PC-9 (cell line): ENCODE measurements around the gene GSG1. TPM values are rescaled to one million over a fixed set of nuclear protein-coding genes. Genes with fewer than 3 reads are reported as not detected.

ENCODE experiments used
- BruUV-seq: library from RNA; stranded (reverse); fragments of 400-500 nt; replicated peaks from 2 replicates; lab custom pipeline; 2021; lab: Mats Ljungman, UMichigan
- CTCF ChIA-PET: fragments of 300-600 bp; sonication (Branson Sonifier 250); formaldehyde crosslinking; loops from one replicate; lab custom pipeline; 2022; ENCODE audit warnings: antibody characterized with exemption; lab: Charles Lee
- POLR2A ChIA-PET: fragments of 300-600 bp; sonication (Branson Sonifier 250); formaldehyde crosslinking; loops from one replicate; lab custom pipeline; 2022; ENCODE audit warnings: antibody characterized with exemption; ENCODE audit not compliant: unreplicated experiment; lab: Charles Lee
- DNase-seq, 2 experiments: peaks; one replicate each; pipeline versions ENCODE4 v3.0.0 to v3.0.0-alpha.2; 2015 to 2022; ENCODE audit warnings: mixed read lengths in 1 of 2
- H2AFZ ChIP-seq: fragments of 200-600 bp; sonication (generic); 2 replicates; pipeline ENCODE4 v1.8.1; 2017; ENCODE audit warnings: antibody characterized with exemption
- H3F3A ChIP-seq: fragments of 200-600 bp; sonication (generic); 2 replicates; pipeline ENCODE4 v1.8.1; 2017; ENCODE audit warnings: antibody characterized with exemption, mild to moderate bottlenecking, low read depth; ENCODE audit not compliant: insufficient read depth
- H3K27ac ChIP-seq: fragments of 200-600 bp; sonication (generic); 2 replicates; pipeline ENCODE4 v1.6.1; 2016; ENCODE audit warnings: mixed run types
- H3K27me3 ChIP-seq: fragments of 200-600 bp; sonication (generic); 2 replicates; pipeline ENCODE4 v1.6.1; 2016; ENCODE audit warnings: low read depth, mixed run types; ENCODE audit not compliant: insufficient read depth
- H3K36me3 ChIP-seq: fragments of 200-600 bp; sonication (generic); 2 replicates; pipeline ENCODE4 v1.6.1; 2016; ENCODE audit warnings: low read depth, mixed run types
- H3K4me1 ChIP-seq: fragments of 200-600 bp; sonication (generic); replicated peaks from 2 replicates; pipeline ENCODE4 v1.6.1; 2016; ENCODE audit warnings: mixed run types; ENCODE audit not compliant: insufficient read depth
- H3K4me2 ChIP-seq: fragments of 200-600 bp; sonication (generic); 2 replicates; pipeline ENCODE4 v1.6.1; 2017; ENCODE audit warnings: mixed run types
- H3K4me3 ChIP-seq: fragments of 200-600 bp; sonication (generic); 2 replicates; pipeline ENCODE4 v1.6.1; 2016; ENCODE audit warnings: mixed run types
- H3K79me2 ChIP-seq: fragments of 200-600 bp; sonication (generic); 2 replicates; pipeline ENCODE4 v1.6.1; 2017; ENCODE audit warnings: low read depth, mixed run types
- H3K9me2 ChIP-seq: fragments of 200-600 bp; sonication (generic); 2 replicates; pipeline ENCODE4 v1.8.1; 2017; ENCODE audit warnings: mild to moderate bottlenecking; ENCODE audit not compliant: insufficient read depth
- H3K9me3 ChIP-seq: fragments of 200-600 bp; sonication (generic); 2 replicates; pipeline ENCODE4 v1.8.1; 2016; ENCODE audit warnings: low read depth; ENCODE audit not compliant: insufficient read depth
- H4K20me1 ChIP-seq: fragments of 200-600 bp; sonication (generic); 2 replicates; pipeline ENCODE4 v1.8.1; 2017; ENCODE audit not compliant: insufficient read depth
- EZH2 ChIP-seq: fragments of 200-600 bp; sonication (generic); IDR thresholded peaks from 2 replicates; pipeline ENCODE4 v1.8.0; 2017; ENCODE audit warnings: antibody characterized with exemption, low read depth
- intact Hi-C: fragments of 100-400 bp; cut with micrococcal nuclease; formaldehyde crosslinking; loops from one replicate; pipeline ENCODE4 v1.10.0; 2022; ENCODE audit not compliant: unreplicated experiment
- total RNA-seq: library from RNA; stranded (reverse); gene quantifications from 2 replicates; pipeline ENCODE4 v1.2.3, GENCODE V29; 2021
- TF ChIP-seq, protein P1 (sequence below): fragments of 200-600 bp; sonication (generic); conservative IDR thresholded peaks from 2 replicates; pipeline ENCODE4 v1.6.1; 2017; ENCODE audit warnings: mixed run types, antibody characterized with exemption, mild to moderate bottlenecking, moderate library complexity

Gene GSG1
- total RNA-seq, 1 experiment from 2014 or later = 0.41 TPM

DNA sequence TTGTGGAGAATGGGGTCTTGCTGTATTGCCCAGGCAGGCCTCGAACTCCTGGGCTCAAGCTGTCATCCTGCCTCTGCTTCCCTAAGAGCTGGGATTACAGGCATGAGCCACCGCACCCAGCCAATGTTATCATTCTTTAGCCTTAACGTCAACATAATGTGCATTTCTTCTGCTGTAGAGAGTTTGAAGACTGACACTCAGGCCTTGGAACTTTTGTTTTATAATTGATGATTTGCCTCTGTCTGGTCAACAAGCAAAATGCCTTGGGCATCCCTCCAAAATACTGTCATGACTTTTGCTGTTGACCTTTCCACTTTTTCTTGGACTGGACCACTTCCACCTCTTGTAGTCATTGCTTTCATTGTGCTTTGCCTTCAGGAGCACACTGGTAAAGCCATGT is 30.3 kb downstream of the GSG1 start:
- POLR2A ChIA-PET = interaction anchor here (0.7 kb wide), 1 partner anchor 510 kb away, joined by 10 read pairs; no protein-coding TSS in a partner anchor
- TF ChIP-seq, protein P1, sequence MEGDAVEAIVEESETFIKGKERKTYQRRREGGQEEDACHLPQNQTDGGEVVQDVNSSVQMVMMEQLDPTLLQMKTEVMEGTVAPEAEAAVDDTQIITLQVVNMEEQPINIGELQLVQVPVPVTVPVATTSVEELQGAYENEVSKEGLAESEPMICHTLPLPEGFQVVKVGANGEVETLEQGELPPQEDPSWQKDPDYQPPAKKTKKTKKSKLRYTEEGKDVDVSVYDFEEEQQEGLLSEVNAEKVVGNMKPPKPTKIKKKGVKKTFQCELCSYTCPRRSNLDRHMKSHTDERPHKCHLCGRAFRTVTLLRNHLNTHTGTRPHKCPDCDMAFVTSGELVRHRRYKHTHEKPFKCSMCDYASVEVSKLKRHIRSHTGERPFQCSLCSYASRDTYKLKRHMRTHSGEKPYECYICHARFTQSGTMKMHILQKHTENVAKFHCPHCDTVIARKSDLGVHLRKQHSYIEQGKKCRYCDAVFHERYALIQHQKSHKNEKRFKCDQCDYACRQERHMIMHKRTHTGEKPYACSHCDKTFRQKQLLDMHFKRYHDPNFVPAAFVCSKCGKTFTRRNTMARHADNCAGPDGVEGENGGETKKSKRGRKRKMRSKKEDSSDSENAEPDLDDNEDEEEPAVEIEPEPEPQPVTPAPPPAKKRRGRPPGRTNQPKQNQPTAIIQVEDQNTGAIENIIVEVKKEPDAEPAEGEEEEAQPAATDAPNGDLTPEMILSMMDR = no peak
- TF ChIP-seq EZH2 = no peak
- H3K9me3 ChIP-seq = no peaks in the 10 kb centered on the region; the same call in 1 of the 2 replicates
- no peak overlapping the region for H2AFZ ChIP-seq
- CTCF ChIA-PET = interaction anchor here (0.6 kb wide), 1 partner anchor 15 kb away, joined by 3 read pairs; no protein-coding TSS in a partner anchor
- H3K4me3 ChIP-seq = no peak overlapping the region
- no peak overlapping the region for H3K27ac ChIP-seq
- no TSS peak for BruUV-seq
- H3F3A ChIP-seq = no peaks in the 10 kb centered on the region
- H4K20me1 ChIP-seq = no peaks in the 10 kb centered on the region
- H3K4me1 ChIP-seq = no peaks in the 10 kb centered on the region
- H3K9me2 ChIP-seq = no peaks in the 10 kb centered on the region
- no peak overlapping the region for H3K4me2 ChIP-seq
- no peak for DNase-seq
- no peaks in the 10 kb centered on the region for H3K36me3 ChIP-seq
- no peaks in the 10 kb centered on the region for H3K27me3 ChIP-seq
- intact Hi-C loops = no loop called here
- no peaks in the 10 kb centered on the region for H3K79me2 ChIP-seq

DNA sequence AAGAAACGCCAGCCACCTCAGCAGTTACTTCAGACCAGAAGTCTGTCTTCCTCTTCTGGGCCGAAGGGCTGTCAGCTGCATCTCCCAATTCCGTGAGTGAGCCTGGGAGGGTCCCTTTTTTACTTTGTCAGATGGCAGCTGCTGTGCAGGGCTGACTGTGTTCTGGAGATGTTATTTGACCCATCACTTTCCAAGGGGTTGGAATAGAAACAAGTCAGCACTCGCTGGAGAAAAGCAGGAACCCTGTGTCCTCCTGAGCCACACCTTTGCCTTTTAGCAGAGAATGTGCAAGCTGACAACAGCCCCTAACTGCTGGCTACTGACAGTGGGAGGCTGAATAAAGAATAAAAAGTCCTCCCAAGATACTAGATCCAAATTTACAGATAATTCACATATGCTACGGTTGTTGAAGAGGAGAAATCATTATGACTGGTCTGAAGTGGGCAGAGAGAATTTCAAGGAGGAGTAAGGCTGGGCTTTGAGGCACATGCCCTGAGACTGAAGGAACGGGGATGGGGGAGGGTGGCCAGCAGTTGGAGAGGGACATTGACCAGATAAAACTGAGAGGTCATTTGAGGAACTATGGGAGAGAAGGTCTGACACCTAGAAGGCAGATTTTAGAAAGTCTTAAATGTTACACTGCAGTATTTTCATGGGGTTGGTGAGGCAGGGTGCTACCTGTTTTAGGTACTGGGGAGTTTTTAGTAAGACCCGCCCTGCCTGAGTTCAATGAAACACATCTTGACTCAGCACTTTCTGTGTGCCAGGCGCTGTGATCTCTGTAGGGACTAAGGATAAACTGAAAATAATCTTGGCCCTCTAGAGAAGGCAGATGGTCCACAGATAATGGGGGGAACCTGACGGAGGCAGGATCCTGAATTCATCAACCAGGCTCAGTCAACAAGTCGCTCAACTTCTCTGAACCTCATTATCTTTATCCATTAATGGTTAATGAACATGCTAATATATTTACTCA is 31.9 kb downstream of the GSG1 start:
- no peaks in the 10 kb centered on the region for H3K36me3 ChIP-seq
- H2AFZ ChIP-seq = no peak overlapping the region
- no peak for TF ChIP-seq EZH2
- TF ChIP-seq, protein P1 = no peak
- DNase-seq = no peak
- ChIA-PET POLR2A (no interaction called here), CTCF (no interaction called here)
- no peaks in the 10 kb centered on the region for H4K20me1 ChIP-seq
- no TSS peak for BruUV-seq
- no peaks in the 10 kb centered on the region for H3K79me2 ChIP-seq
- no peaks in the 10 kb centered on the region for H3K4me1 ChIP-seq
- no peak overlapping the region for H3K27ac ChIP-seq
- no peaks in the 10 kb centered on the region for H3K9me2 ChIP-seq
- no peak overlapping the region for H3K4me2 ChIP-seq
- H3F3A ChIP-seq = no peaks in the 10 kb centered on the region
- H3K9me3 ChIP-seq = no peaks in the 10 kb centered on the region
- intact Hi-C loops = no loop called here
- no peak overlapping the region for H3K4me3 ChIP-seq
- no peaks in the 10 kb centered on the region for H3K27me3 ChIP-seq

DNA sequence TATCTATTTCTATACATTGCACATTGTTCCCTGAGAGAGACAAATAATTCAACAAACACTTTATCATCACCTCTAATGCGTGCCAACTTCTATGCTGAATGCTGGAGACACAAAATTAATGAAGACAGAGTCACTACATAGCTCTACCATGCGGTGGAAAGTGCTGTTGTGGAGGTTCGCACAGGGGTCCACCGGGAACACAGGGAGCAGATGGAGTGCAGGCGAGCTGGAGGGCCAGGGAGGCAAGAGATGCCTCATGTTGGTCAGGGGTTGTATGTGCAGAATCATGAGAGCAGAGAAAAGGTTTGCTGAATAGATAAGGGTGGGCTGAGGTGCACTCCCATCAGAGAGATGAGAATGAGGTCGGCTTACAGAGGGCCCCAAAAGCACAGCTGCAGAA is 34.1 kb downstream of the GSG1 start:
- TF ChIP-seq EZH2 = no peak
- TF ChIP-seq, protein P1 = no peak
- H3F3A ChIP-seq = no peaks in the 10 kb centered on the region
- no peak overlapping the region for H2AFZ ChIP-seq
- DNase-seq = no peak
- H4K20me1 ChIP-seq = no peaks in the 10 kb centered on the region
- BruUV-seq = no TSS peak
- POLR2A ChIA-PET = interaction anchor here (0.6 kb wide), 1 partner anchor 860 kb away, joined by 3 read pairs; no protein-coding TSS in a partner anchor
- H3K36me3 ChIP-seq = no peaks in the 10 kb centered on the region
- no peak overlapping the region for H3K4me3 ChIP-seq
- no peak overlapping the region for H3K4me2 ChIP-seq
- CTCF ChIA-PET = no interaction called here
- no peaks in the 10 kb centered on the region for H3K4me1 ChIP-seq
- H3K9me2 ChIP-seq = no peaks in the 10 kb centered on the region
- intact Hi-C loops = no loop called here
- no peaks in the 10 kb centered on the region for H3K79me2 ChIP-seq
- no peak overlapping the region for H3K27ac ChIP-seq
- H3K27me3 ChIP-seq = no peaks in the 10 kb centered on the region
- H3K9me3 ChIP-seq = no peaks in the 10 kb centered on the region
